Thyroid gland (tissue), 4 donors: ENCODE data around the gene ARHGEF4.

Experiments used
- POLR2A ChIP-seq, 2 donors: fragments of 450-650 bp; IDR thresholded peaks; one replicate each; pipeline ENCODE4 v1.6.1; 2017; ENCODE audit warnings: antibody characterized with exemption in 2 of 2, mild to moderate bottlenecking in 2 of 2, moderate library complexity in 1 of 2
- TF ChIP-seq, protein P1 (sequence below), 6 experiments: fragments of 200-600 bp in 3 of 6; fragments of 450-650 bp in 3 of 6; sonication (generic) in 3 of 6; IDR thresholded peaks; one replicate each; pipeline ENCODE4 v1.5.1; 2016 to 2019; ENCODE audit warnings: antibody characterized with exemption in 6 of 6, mild to moderate bottlenecking in 2 of 6, inconsistent platforms in 1 of 6, moderate library complexity in 1 of 6

DNA sequence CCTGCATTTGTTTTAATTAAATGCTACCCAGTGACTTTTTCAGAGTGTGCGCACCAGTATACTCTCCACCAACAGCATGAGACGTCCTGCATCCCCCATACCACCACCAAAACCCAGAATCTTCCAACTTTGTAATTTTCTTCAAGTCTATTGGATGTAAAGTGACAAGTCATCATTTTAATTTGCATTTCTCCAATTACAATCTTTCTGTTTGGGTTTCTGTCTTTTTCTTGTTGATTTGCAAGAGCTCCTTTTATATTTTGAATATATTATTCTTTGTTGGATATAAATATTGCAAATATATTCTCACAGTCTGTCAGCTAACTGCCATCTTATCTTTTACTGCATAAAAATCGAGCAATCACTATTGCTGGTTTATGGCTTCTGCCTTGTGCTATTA lies 160.0 kb downstream of the ARHGEF4 start:
- no peak for TF ChIP-seq POLR2A (IDR thresholded peaks at IDR 0.05)
- TF ChIP-seq, protein P1, sequence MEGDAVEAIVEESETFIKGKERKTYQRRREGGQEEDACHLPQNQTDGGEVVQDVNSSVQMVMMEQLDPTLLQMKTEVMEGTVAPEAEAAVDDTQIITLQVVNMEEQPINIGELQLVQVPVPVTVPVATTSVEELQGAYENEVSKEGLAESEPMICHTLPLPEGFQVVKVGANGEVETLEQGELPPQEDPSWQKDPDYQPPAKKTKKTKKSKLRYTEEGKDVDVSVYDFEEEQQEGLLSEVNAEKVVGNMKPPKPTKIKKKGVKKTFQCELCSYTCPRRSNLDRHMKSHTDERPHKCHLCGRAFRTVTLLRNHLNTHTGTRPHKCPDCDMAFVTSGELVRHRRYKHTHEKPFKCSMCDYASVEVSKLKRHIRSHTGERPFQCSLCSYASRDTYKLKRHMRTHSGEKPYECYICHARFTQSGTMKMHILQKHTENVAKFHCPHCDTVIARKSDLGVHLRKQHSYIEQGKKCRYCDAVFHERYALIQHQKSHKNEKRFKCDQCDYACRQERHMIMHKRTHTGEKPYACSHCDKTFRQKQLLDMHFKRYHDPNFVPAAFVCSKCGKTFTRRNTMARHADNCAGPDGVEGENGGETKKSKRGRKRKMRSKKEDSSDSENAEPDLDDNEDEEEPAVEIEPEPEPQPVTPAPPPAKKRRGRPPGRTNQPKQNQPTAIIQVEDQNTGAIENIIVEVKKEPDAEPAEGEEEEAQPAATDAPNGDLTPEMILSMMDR (IDR thresholded peaks at IDR 0.05) = no peak
